Suppressor macrophage treated with lipopolysaccharide for 1 hour (primary cell): ENCODE results near the gene A1BG.
A peak's percentile ranks its signal among the peaks of the same experiment; 100 is the strongest.

Experiments used
- DNase-seq, 3 donors: peaks; one replicate each; pipeline ENCODE4 v3.0.0-alpha.2; 2020 to 2022

Gene A1BG

GRCh38 chr19:58352760-58353671 is at the start of gene A1BG:
TSS of gene A1BG (minus strand) at chr19:58353492. CDS start at chr19:58353437, 55 bp downstream.
- no peak for DNase-seq

GRCh38 chr19:58401840-58402421 is 48.6 kb upstream of the A1BG start:
- no peak for DNase-seq

- peak; percentile 100 for DNase-seq
Observed at GRCh38 chr19:58400916-58401839, 47.9 kb upstream of the A1BG start.

GRCh38 chr19:58400316-58400915 is 47.1 kb upstream of the A1BG start:
- peak in 1 of 3 donors; percentile 16 for DNase-seq

- DNase-seq = no peak
Observed at GRCh38 chr19:58399903-58400302, 46.6 kb upstream of the A1BG start.

DNA sequence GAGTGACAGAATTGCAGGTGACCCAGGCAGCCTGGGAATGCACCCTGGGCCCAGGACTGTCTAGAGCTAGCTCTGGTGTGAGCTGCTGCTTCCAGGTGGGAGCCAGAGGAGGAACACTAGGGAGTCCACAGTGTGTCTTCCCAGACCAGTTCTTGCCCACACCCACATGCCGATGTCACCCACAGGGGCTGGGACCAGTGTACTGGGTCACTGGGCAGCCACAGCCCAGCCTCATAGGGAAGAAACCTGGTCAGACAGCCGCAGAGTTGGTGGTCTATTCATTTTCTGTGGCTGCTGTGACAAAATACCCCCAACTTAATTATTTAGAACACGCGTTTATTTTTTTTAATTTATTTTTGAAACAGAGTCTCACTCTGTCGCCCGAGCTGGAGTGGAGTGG is 45.3 kb upstream of the A1BG start:
- DNase-seq = peak in 1 of 3 donors; percentile 9

- DNase-seq = peak in 1 of 3 donors; percentile 8
Observed at GRCh38 chr19:58398087-58398486, 44.8 kb upstream of the A1BG start.

DNA sequence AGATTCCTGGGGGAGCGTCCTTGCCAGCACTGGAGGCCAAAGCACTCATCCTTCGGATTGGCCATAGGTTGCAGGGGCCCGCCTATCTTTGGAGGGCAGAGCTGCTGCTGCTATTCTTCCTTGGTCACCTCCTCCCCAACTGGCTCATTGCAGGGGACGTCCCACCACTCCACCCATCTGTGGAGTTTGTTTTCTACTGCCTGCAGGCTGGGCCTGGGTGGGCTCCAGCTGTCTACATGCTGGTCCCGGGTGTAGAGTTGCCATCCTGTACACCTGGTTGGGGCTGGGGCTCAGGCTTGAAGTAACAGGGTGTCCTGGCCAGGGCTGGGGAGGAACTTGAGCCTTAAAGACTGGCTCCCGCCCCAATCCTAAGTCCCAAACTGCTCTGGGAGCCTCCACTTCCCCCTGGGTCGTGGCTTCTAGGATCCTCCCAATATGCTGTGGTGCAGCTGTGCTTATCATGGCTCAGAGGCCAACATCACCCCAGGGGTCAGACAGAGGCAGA is 44.3 kb upstream of the A1BG start:
- peak in 1 of 3 donors; percentile 15 for DNase-seq

- peak in 1 of 3 donors; percentile 18 for DNase-seq
Observed at GRCh38 chr19:58396691-58397532, 43.6 kb upstream of the A1BG start.

DNA sequence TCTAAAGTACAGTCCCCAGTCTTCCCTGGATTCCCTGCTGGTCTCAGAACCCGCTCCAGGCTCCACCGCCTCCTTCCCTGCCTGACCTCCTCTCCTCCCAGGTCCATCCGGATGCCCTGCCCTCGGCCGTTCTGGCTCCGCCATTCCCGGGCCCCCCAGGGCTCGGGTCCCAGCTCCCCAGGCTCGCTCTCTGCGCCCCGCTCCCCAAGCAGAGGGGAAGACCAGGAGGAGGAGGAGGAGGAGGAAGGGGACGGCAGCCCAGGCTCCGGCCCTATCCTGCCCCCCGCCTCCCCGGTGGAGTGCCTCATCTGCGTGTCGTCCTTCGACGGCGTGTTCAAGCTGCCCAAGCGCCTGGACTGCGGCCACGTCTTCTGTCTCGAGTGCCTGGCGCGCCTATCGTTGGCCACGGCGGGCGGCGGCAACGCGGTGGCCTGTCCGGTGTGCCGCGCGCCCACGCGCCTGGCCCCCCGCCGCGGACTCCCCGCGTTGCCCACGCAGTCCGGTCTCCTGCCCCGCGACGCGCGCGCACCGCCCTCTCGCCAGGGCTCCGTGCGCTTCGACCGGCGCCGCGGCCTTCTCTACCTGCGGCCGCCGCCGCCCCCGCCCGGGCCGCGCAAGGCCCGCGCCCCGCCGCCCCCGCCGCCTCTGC is 42.8 kb upstream of the A1BG start:
- DNase-seq = peak in 2 of 3 donors; percentile 22 to 31

- DNase-seq = peak in 1 of 3 donors; percentile 6
Observed at GRCh38 chr19:58395220-58395978, 42.1 kb upstream of the A1BG start, which contains the start of gene RNF225. TSS of gene RNF225 (plus strand) at chr19:58395656. CDS start at chr19:58396090, 434 bp downstream.

- DNase-seq = peak in 1 of 3 donors; percentile 10
Observed at GRCh38 chr19:58394821-58395219, 41.5 kb upstream of the A1BG start.

- DNase-seq = no peak
Observed at GRCh38 chr19:58393725-58394033, 40.4 kb upstream of the A1BG start.

GRCh38 chr19:58392945-58393724 is 39.8 kb upstream of the A1BG start:
- peak in 1 of 3 donors; percentile 17 for DNase-seq

- DNase-seq = no peak
Observed at GRCh38 chr19:58388175-58388526, 34.9 kb upstream of the A1BG start.

DNA sequence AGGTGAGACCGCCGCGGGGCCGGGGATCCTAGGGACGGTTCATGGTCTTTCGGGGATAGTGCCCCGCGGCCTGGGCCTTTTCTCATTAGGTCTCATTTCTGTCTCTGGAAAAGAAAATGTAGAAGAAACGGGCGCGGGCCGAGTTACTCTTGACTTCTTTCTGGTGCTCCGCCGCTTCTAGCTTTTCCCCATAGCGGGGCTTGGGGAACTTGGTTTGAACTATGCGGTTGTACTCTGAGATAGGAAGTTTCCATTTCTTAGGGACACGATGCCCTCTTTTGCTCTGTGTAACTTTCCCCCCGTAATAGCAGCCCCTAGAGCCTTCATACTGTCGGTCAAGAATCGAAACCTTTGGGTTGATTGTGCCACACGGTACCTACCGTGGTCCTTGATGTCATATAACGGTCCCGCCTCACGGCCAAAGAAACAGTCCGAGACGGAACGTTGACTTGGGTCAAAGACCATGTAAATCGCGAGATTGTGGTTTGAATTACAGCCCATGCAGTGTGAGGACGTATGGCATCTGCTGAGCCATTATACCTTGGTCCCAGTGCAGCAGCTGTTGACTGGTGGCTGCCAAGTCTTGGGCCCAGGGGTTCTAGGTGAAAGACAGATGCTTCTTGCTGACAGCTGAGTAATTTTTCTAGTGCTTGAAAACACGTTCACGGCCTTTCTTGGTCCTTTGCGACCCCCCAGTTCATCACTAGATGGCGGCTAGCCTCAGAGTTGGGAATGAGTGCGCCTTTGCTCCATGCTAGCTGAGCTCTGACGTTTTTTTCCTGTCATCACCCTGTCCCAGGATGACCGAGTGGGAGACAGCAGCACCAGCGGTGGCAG is 34.3 kb upstream of the A1BG start:
- peak in 1 of 3 donors; percentile 15 for DNase-seq

GRCh38 chr19:58386576-58387337 is 33.5 kb upstream of the A1BG start, which contains the start of gene RPS5:
TSS of gene RPS5 (plus strand) at chr19:58387269. CDS start at chr19:58388138, 869 bp downstream.
- DNase-seq = peak; percentile 97 to 100 (median 99)
